Hematopoietic multipotent progenitor cell treated with erythropoietin and hydrocortisone succinate and interleukin-3 and kit ligand, for 17 days (in vitro differentiated cells): Measurements from ENCODE around the gene LILRB3.
"Not testable (repeated sequence)": the region's sequence is repeated elsewhere in the genome, so short reads cannot be mapped to it uniquely, and the experiment has no call there.

Experiments used
- DNase-seq: peaks from one replicate; pipeline ENCODE4 v3.0.0-alpha.2; 2015; ENCODE audit warnings: low spot score

Gene LILRB3

GRCh38 chr19:54242646-54243045 is 19.8 kb upstream of the LILRB3 start, which contains the start of gene LILRA6:
Gene LILRA6 (minus strand): TSS chr19:54242790.
- not testable (repeated sequence) for DNase-seq

DNA sequence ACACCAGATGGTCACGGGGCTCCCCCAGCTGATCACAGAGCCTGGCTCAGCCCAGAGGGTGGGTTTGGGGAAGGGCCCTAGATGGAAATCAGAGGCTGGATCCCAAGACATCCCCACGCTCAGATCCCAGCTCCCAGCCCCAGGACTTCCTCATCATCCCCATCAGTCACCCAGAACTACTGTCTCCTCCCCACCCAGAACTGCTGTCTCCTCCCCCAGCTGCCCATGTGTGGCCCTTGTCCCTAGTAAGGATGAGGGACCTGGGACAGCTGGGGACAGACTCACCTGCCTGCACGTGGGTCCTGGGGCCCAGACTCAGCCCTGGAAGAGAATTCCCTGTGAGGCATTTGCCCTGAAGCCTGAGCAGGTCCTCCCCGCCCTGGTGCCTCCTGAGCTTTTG is 19.4 kb upstream of the LILRB3 start:
- not testable (repeated sequence) for DNase-seq

- not testable (repeated sequence) for DNase-seq
Measured at GRCh38 chr19:54240372-54241336, 17.8 kb upstream of the LILRB3 start.

GRCh38 chr19:54239491-54240371 is 16.9 kb upstream of the LILRB3 start:
- DNase-seq, result not testable (repeated sequence)

DNA sequence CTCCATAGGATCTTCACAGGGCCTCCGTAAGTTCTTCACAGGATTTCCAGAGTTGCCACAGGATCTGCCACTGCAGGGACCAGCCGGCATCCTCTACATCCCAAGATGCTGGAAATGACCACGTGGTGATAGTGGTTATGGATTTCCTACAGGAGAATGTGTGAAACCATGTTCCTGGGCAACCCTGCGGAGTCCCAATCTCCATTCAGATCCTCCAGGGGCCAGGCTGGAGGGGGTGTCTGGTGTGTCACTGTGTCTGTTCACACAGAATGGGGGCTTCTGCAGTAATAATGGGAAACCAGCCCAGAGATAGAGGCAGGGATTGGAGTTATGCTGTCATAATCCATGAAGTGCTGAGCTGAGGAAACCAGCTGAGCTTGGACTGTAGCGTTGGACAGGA is 11.1 kb upstream of the LILRB3 start:
- DNase-seq, result no peak

DNA sequence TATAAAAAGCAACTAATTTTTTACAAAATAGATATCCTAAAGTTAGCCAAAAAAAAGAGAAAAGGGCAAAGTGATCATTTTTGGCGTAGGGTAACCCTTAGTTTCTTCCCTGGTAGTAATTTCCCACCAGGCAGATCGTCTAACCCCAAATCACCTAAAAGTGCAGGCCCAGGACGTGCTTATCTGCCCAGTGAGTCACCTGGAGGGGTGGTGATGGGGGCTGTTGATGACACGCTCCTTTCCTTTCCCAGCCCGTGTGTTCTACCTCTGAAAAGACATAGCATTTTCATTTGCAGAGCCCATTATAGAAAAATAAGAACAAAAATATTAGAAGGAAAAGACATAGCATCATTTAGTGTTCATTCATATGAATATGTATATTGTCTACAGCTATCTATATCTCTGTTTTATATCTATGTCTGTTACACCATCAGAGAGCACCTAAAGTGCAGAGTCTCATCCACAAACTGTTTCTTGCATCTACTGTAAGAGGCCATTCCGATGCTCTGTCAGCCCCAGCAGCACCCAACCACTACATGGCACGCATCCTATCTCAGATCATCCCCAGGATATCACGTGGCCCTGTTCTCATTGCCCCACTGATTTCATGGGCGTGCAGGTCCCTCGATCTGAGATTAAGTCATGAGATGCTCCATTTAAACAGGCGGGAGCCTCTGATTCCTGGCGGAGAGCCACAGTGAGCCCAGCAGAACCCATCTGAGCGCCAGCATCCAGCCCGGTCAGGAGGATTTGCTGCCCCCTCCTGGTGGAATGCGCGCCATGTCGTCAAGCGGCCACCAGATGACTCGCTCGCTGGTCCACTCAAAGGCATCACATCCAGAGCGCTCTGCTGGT is 8.5 kb upstream of the LILRB3 start:
- DNase-seq, result peak; percentile 91

DNA sequence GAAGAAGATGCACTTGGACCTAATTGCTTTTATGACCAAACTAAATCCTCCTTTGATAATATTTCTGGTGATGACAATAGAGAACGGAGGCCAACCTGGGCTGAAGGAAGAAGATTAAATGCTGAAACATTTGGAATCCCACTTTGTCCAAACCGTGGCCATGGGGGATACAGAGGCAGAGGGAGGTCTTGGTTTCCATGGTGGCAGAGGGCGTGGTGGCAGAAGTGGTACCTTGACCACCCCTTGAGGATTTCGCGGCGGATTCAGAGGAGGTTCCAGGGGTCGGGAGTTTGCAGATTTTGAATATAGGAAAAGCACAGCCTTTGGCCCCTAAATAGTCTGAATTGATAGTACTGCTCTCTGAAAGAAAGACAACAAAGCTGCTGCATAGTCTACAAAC is 7.2 kb upstream of the LILRB3 start:
- DNase-seq, result no peak

DNA sequence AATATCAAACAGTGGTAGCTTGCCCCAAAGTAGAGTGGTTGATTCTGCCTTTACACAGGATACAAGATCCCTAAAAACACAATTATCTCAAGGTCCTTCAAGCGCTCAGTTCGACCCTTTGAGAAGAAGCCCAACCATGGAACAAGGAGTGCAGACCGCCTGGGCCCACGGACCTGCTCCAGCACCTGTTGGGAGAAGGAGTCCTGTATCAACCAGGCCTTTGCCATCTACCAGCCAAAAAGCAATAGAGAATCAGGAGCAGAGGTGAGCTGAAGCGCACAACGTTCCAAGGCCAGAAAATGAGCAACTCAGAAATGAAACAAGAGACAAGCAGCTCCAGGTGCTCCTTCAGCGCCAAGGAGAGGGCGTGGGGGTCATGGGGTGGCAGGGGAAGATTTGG is 6.3 kb upstream of the LILRB3 start:
- DNase-seq, result no peak

DNA sequence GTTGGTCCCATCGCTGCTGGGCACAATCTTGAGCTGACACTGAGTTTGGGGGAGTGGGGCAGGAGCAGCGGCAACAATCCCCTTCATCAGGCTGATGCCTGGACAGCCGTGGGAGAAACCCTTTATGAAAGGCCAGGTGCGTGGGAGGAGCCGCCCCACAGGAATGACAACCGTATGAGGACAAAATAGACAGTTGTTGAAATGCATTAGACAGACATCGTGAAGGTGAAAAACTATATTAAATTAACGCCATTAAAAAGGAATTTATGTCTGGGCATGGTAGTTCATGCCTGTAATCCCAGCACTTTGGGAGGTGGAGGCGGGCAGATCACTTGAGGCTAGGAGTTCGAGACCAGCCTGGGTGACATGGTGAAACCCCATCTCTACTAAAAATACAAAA is 1.8 kb upstream of the LILRB3 start:
- not testable (repeated sequence) for DNase-seq

GRCh38 chr19:54223937-54224281 is 1.1 kb upstream of the LILRB3 start:
- not testable (repeated sequence) for DNase-seq

GRCh38 chr19:54223277-54223936 is 600 bp upstream of the LILRB3 start:
- DNase-seq, result not testable (repeated sequence)

DNA sequence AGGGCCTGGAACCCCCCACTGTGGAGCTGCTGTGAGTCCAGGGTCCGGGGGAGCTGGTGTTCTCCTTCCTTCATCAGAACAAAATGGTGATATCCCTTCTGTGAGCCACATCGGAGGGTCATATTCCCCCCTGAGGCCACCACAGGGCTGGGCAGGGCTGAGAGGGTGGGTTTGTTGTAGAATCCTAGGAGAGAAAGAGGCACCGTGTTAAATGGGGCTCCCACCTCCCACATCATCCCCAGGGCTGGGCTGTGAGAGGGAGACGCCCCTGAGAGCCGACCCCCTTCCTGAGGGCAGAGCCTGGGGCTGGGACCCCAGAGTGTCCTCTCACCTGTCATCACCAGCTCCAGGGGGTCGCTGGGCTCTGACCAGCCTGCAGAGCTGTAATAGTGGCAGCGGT is 860 bp downstream of the LILRB3 start:
- DNase-seq, result not testable (repeated sequence)

- DNase-seq, result not testable (repeated sequence)
Measured at GRCh38 chr19:54219702-54220101, 3.1 kb downstream of the LILRB3 start.

DNA sequence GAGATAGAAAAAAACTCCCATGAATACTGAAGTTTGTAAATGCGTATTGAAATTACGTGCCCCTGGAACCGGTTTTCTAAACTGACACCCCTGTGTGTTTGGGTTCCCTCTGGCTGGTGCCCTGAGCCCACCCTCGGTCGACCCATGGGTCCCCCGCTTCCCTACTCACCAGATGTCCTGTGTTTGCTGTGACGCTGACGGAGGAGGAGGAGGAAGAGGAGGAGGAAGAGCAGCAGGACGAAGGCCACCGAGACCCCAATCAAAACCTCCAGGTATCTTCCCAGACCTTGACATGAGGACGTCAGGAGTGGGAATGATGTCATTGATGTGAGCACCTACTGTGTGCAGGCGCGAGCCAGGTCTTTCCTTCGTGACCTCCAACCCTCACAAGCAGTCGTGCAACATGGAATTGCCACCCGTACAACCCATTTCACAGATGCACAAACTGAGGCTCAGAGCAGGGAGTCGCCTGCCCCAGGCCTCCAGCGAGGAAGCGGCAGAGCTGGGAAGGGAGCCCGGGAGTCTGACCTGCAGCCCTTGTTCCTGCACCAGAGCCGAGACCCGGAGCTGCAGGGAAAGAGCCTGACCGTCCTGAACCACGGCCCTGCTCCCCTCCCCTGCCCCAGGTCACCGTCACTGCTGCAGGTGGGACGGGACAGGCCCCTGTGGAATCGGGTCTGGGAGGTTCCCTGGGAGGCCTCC is 3.7 kb downstream of the LILRB3 start:
- DNase-seq, result no peak

- no peak for DNase-seq
Measured at GRCh38 chr19:54218259-54218658, 4.5 kb downstream of the LILRB3 start.

DNA sequence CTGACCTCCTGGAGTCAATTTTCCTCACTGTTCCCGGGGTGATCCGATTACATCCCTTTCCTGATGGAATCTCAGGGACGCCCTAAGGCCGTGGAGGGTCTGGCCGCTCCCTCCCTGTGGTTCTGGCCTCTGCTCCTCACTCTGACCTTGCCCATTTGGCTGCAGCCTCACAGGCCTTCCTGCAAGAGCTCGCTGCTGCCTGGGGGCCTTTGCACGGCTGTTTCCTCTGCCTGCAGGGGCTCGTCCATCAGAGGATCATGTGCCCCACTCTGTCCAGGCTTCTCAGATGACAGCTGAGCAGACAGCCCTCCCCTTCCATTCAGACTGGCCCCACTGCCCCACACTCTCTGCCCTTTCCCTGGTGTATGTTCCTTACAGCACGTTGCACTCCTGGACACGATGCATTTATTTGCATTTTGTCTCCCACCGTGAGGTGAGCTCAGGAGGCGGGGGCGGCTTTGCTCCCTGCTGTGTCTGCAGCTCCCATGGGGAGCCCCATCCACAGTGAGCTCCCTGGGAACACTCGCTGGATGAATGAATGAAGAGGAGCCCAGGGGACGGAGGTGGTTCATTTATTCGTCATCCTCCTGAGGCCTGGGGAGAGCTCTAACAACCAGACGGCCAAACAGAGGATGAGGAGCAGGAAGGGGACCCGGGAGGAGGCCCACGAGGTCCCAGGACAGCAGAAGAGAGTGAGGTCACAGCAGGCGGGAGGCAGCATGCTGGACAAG is 5.1 kb downstream of the LILRB3 start:
- DNase-seq, result not testable (repeated sequence)

DNA sequence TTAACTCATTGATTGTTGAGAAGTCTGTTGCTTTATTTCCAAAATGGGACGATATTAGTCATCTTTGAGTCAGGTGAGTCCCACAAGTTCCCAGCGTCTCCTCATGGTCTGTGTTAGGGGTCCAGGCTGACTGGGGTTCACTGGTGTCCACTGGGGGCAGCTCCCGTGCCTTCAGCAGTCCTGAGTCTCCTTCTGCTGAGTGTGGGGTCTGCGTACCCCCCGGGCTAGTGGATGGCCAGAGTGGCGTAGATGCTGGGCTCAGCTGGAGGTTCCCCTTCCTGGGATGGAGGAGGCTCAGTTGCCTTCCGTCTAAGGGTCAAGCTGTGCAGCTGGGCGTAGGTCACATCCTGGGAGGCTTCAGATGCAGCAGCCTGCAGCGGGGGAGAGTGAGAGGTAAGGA is 5.9 kb downstream of the LILRB3 start:
- DNase-seq, result no peak

DNA sequence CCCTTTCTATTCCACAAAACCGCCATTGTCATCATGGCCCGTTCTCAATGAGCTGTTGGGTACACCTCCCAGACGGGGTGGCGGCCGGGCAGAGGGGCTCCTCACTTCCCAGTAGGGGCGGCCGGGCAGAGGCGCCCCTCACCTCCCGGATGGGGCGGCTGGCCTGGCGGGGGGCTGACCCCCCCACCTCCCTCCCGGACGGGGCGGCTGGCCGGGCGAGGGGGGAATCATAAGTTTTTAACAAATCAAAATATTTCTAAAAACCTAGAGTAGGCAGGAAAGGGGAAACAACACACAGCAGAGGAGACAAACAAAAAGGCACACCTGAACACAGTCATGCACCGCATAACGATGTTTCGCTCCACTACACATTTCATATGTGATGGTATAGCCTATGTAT is 8.1 kb downstream of the LILRB3 start:
- not testable (repeated sequence) for DNase-seq

- DNase-seq, result not testable (repeated sequence)
Measured at GRCh38 chr19:54214217-54214616, 8.6 kb downstream of the LILRB3 start.

- no peak for DNase-seq
Measured at GRCh38 chr19:54211235-54211634, 11.6 kb downstream of the LILRB3 start.
